OCI-LY3 (cell line): ENCODE results near the gene CCNQ.

Experiments used
- EZH2phosphoT487 ChIP-seq: fragments of 200-600 bp; shearing (Covaris generic); IDR thresholded peaks from 2 replicates; pipeline ENCODE4 v1.6.1; 2018; ENCODE audit warnings: antibody characterized with exemption, mixed run types, low read depth
- TF ChIP-seq, protein P1 (sequence below): fragments of 200-600, 300-600 bp; sonication (generic); IDR thresholded peaks from 2 replicates; pipeline ENCODE4 v1.5.1; 2014; ENCODE audit warnings: antibody characterized with exemption, low read length, low read depth

DNA sequence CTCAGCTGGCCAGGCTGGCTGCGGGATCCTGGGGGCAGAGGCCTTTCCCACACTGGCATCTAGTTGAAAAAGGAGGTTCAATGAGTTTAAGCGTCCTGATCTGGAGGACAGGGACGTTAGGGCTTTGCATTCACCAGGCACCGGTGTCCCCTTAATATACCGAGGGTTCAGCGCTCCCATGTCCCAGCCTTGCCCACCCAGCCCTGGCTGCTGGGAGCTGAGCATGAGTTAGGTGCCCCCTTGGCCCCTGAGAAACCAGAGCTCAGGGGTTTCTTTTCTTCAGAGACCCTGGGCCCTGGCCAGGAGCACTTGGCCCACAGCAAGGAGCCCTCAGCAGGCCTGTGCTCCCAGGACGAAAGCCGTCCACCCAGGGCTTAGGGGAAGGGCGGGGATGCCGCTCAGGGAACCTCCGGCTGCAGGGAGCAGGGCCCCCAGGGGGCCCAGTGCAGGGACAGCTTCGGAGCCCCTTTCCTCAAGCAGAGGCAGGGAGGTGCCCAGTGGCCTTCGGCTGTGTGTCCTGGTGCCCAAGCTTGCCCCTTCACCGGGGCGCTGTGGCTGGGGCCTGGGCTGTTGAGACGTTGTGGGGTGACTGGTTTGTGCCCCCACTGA, 27.2 kb upstream of the CCNQ start:
- TF ChIP-seq, protein P1, sequence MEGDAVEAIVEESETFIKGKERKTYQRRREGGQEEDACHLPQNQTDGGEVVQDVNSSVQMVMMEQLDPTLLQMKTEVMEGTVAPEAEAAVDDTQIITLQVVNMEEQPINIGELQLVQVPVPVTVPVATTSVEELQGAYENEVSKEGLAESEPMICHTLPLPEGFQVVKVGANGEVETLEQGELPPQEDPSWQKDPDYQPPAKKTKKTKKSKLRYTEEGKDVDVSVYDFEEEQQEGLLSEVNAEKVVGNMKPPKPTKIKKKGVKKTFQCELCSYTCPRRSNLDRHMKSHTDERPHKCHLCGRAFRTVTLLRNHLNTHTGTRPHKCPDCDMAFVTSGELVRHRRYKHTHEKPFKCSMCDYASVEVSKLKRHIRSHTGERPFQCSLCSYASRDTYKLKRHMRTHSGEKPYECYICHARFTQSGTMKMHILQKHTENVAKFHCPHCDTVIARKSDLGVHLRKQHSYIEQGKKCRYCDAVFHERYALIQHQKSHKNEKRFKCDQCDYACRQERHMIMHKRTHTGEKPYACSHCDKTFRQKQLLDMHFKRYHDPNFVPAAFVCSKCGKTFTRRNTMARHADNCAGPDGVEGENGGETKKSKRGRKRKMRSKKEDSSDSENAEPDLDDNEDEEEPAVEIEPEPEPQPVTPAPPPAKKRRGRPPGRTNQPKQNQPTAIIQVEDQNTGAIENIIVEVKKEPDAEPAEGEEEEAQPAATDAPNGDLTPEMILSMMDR: no peak
- no peak for TF ChIP-seq EZH2phosphoT487
